Measurements from ENCODE around the gene LAD1.

- TF ChIP-seq EZH2 (IDR thresholded peaks at IDR 0.05; ENCODE audit: insufficient read depth, poor library complexity, severe bottlenecking): no peak
- no peak for TF ChIP-seq EZH2phosphoT487 (IDR thresholded peaks at IDR 0.05; ENCODE audit: insufficient read depth, low read depth)
These were observed 37.3 kb upstream of the LAD1 start for GRCh38 chr1:201436393-201436792.
